HG03139 (cell line): Measurements from ENCODE around the gene UGT1A8.
"Not testable (repeated sequence)": the region's sequence is repeated elsewhere in the genome, so short reads cannot be mapped to it uniquely, and the experiment has no call there.

ENCODE experiments used
- ATAC-seq: cut with Tn5 transposase; IDR thresholded peaks from one replicate; pipeline ENCODE4 v1.9.1; 2021; ENCODE audit not compliant: unreplicated experiment

The UGT1A8 gene

DNA sequence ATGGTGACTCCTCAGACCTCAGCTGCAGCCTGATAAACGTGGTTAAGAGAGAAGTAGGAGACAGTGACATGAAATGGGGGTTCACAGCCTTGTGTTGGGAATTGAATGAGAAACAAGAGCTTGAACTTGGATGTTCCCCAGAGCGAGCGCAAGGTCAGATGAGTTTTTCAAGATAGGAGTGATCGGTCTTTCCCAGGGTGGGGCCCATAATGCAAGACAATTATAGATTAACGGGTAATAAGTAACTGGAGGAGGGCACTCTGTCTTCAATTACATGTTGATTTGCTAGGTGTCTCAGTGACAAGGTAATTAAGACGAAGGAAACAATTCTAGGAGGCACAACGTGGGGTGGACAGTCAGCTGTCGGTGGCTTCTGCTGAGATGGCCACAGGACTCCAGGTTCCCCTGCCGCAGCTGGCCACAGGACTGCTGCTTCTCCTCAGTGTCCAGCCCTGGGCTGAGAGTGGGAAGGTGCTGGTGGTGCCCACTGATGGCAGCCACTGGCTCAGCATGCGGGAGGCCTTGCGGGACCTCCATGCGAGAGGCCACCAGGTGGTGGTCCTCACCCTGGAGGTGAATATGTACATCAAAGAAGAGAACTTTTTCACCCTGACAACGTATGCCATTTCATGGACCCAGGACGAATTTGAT lies 95.3 kb downstream of the UGT1A8 start, which contains the start of gene UGT1A5:
Gene UGT1A5, plus strand, starts transcription at position 297 of the 651 bp plus-strand sequence. Its CDS starts 85 bp downstream, at position 382.
- no peak for ATAC-seq

DNA sequence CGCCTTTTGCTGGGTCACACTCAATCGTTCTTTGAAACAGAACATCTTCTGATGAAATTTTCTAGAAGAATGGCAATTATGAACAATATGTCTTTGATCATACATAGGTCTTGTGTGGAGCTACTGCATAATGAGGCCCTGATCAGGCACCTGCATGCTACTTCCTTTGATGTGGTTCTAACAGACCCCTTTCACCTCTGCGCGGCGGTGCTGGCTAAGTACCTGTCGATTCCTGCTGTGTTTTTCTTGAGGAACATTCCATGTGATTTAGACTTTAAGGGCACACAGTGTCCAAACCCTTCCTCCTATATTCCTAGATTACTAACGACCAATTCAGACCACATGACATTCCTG lies 95.8 kb downstream of the UGT1A8 start:
- ATAC-seq: no peak

DNA sequence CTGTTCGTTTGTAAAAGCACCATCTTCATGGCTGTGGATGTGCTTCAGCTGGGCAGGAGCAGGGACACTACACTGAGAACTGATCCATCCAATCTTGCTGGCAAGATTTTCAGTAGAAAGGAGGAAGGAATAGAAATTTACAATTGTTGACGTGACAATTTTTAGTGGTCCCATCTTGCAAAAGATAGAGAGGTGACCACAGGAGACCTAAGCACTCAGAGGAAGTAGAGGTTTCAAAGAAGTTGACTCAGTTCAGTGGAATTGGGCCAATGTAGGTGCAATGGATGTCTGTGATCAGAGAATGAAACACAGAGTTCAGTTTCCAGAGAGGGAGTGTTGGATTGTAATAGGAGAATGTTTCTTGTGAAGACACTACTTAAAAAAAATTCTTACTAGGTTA lies 96.7 kb downstream of the UGT1A8 start:
- ATAC-seq: no peak

DNA sequence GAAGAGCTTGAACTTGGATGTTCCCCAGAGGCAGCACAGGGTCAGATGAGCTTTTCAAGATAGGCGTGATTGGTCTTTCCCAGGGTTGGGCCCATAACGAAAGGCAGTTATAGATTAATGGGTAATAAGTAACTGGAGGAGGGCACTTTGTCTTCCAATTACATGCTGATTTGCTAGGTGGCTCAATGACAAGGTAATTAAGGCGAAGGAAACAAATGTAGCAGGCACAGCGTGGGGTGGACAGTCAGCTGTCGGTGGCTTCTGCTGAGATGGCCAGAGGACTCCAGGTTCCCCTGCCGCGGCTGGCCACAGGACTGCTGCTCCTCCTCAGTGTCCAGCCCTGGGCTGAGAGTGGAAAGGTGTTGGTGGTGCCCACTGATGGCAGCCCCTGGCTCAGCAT lies 101.1 kb downstream of the UGT1A8 start, which contains the start of gene UGT1A4:
Gene UGT1A4, plus strand, starts transcription at position 185 of the 400 bp plus-strand sequence. Its CDS starts 85 bp downstream, at position 270.
- no peak for ATAC-seq

DNA sequence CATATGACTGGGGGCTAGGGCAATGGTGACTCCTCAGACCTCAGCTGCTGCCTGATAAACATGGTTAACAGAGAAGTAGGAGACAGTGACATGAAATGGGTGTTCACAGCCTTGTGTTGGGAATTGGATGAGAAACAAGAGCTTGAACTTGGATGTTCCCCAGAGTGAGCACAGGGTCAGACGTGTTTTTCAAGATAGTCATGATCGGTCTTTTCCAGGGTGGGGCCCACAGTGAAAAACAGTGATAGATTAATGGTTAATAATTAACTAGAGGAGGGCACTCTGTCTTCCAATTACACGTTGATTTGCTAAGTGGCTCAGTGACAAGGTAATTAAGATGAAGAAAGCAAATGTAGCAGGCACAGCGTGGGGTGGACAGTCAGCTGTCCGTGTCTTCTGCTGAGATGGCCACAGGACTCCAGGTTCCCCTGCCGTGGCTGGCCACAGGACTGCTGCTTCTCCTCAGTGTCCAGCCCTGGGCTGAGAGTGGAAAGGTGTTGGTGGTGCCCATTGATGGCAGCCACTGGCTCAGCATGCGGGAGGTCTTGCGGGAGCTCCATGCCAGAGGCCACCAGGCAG lies 111.4 kb downstream of the UGT1A8 start, which contains the start of gene UGT1A3:
Gene UGT1A3, plus strand, starts transcription at position 320 of the 579 bp plus-strand sequence. Its CDS starts 85 bp downstream, at position 405.
- no peak for ATAC-seq

DNA sequence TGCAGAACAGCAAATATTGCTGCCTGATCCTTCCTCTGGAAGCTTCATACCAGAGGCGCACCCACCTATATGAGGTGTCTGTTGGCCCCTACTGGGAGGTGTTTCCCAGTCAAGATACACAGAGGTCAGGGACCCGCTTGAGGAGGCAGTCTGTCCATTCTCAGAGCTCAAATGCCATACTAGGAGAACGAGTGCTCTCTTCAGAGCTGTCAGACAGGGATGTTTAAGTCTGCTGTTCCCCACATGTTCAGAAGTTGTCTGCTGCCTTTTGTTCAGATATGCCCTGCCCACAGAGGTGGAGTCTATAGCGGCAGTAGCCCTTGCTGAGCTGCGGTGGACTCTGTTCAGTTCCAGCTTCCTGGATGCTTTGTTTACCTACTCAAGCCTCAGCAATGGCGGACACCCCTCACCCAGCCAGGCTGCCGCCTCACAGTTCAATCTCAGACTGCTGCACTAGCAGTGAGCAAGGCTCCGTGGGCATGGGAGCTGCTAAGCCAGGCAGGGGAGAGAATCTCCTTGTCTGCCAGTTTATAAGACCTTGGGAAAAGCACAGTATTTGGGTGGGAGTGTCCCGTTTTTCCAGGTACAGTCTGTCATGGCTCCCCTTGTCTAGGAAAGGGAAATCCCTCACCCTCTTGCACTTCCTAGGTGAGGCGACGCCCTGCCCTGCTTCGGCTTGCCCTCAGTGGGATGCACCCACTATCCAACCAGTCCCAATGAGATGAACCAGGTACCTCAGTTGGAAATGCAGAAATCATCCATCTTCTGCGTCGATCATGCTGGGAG lies 119.6 kb downstream of the UGT1A8 start:
- ATAC-seq: not testable (repeated sequence)

DNA sequence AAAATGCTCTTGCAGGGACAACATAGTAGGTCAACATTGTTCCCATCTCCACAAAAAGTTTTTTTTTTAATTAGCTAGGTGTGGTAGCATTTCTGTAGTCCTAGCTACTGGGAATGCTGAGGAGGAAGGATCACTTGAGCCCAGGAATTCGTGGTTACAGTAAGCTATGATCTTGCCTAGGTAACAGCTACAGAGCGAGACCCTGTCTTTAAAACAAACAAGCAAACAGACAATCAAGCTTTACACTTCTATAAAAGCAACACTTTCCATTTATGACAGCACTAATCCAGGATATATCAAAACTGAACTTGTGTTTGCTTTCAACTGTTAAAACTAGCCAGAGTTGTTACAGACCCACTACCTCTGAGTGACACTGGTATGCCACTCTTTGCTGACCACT lies 123.4 kb downstream of the UGT1A8 start:
- ATAC-seq: no peak

DNA sequence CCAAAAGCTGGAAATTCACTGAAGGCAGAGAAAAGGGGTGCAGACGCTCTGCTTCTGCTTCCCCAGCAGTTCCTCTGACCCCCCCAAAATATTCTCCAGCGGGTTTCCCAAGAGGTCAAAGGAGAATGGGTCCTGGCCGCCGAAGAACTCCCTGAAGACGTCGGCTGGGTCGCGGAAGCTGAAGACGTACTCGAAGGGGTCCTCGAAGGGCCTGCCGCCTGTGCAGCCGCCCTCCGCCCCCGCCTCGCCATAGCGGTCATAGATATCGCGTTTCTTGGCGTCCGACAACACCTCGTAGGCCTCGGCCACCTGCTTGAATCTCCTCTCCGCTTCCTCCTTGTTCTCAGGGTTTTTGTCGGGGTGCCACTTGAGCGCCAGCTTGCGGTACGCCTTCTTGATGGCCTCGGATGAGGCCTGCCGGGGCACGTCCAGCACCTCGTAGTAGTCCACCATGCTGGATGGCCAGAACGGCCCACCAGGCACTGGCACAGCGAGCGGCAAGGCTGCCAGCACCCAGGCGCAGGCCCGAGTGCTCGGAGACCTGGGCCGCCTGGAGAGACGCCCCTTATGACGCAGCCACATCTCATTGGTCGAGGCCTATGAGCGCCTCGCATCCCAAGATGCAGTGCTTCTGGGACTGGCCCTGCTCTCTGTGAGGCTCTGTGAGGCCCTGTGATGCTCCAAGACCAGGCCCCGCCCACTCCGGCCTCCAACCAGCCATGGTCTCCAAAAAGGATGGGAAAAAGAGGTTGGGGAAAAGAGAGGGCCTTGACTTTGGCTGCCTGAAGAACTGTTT lies 126.2 kb downstream of the UGT1A8 start:
- ATAC-seq: no peak

DNA sequence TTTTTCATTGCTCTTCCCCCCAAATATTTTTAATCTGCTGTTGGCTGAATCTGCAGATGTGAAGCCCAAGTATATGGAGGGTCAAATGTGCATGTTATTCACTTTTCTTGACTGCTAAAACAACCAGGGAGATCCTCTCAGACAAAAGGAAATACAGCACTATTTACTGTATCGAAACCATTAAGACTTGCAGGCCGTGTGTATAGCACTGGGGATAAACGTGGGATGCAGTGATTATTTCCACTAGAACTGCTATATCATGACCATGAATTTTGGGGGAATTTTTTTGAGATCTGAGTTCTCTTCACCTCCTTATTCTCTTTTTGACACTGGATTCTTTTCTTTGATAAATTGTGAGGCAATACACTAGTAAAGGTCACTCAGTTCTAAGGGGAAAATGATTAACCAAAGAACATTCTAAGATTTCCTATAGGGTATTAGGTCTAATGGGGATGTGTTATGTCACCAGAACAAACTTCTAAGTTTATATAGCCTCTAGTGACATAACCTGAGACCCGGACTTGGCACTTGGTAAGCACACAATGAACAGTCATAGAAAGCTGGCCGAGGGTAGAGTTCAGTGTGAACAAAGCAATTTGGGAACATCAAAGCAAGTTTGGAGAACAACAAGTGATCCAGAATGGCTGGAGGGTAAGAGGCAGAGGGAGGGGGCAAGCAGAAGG lies 127.8 kb downstream of the UGT1A8 start:
- no peak for ATAC-seq

DNA sequence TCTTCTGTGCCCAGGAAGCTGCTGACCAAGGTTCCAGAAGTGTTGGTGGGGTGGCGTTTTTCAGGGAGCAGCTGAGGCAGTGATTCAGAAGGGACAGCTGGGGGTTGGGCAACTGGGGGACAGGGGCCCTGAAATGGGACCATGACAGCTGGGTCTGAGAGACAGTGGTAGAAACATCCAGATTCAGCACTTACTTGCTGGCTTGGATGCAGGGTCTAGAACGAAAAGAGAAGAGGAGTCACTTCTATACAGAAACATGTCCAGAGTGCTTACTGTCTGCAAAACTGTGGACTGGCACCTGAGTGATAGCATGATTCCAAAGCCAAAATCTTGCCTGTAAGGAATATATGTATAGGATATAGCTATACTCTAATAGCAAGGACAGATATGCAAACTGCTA lies 128.4 kb downstream of the UGT1A8 start:
- ATAC-seq: not testable (repeated sequence)

DNA sequence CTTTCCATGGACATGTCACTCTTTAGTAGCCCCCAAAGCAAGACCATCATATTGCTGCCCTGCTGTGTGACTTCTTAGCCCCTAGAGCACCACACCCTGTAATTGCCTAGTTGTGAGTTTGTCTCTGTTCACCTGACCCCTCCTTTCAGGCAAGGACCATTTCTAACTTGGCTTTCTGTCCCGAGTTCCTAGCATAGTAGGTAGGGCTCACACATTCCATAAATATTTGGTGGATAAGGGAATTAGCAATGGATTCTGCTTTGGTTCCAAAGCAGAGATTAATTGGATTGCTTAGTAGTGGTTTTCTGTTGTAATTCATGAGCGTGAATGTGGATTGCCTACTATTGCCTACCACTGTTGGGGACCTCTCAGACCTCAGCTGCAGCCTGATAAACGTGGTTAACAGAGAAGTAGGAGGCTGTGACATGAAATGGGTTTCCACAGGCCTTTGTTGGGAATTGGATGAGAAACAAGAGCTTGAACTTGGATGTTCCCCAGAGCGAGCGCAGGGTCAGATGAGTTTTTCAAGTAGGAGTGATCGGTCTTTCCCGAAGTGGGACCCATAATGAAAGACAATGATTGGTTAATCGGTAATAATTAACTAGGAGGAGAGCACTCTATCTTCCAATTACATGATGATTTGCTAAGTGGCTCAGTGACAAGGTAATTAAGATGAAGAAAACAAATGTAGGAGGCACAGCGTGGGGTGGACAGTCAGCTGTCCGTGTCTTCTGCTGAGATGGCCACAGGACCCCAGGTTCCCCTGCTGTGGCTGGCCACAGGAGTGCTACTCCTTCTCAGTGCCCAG lies 129.2 kb downstream of the UGT1A8 start:
- no peak for ATAC-seq

DNA sequence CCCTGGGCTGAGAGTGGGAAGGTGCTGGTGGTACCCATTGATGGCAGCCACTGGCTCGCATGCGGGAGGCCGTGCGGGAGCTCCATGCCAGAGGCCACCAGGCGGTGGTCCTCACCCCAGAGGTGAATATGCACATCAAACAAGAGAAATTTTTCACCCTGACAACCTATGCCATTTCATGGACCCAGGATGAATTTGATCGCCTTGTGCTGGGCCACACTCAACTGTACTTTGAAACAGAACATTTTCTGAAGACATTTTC lies 129.8 kb downstream of the UGT1A8 start:
- no peak for ATAC-seq

DNA sequence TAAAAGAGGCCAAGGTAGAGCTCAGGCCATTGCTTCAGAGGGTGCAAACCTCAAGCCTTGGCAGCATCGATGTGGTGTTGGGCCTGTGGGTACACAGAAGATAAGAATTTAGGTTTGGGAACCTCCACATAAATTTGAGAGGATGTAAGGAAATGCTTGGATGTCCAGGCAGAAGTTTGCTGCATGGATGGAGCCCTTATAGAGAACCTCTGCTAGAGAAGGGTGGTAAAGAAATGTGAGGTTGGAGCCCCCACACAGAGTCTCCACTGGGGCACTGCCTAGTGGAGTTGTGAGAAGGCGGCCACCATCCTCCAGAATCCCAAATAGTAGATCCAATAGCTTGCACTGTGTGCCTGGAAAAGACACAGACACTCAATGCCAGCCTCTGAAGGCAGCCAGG lies 133.3 kb downstream of the UGT1A8 start:
- not testable (repeated sequence) for ATAC-seq

DNA sequence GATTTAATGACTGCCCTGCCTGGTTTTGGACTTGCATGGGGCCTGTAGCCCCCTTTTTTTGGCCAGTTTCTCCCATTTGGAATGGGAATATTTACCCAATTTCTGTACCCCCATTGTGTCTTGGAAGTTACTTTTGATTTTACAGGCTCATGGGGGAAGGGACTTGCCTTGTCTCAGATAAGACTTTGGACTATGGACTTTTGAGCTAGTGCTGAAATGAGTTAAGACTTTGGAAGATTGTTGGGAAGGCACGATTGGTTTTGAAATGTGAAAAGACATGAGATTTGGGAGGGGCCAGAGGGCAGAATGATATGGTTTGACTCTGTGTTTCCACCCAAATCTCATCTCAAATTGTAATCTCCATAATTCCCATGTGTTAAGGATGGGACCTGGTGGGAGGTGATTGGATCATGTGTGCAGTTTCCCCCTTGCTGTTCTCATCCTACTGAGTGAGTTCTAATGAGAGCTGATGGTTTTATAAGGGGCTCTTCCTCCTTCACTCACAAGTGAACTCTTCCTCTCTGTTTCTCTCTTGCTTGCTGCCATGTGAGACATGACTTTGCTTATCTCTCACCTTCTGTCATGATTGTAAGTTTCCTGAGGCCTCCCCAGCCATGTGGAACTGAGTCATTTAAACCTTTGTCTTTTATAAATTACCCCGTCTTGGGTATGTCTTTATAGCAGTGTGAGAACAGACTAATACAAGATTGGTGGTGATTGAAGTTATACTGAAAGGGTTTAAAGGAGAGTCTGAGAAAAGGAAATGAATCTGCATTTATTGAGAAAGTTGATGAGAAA lies 134.0 kb downstream of the UGT1A8 start:
- ATAC-seq: not testable (repeated sequence)

DNA sequence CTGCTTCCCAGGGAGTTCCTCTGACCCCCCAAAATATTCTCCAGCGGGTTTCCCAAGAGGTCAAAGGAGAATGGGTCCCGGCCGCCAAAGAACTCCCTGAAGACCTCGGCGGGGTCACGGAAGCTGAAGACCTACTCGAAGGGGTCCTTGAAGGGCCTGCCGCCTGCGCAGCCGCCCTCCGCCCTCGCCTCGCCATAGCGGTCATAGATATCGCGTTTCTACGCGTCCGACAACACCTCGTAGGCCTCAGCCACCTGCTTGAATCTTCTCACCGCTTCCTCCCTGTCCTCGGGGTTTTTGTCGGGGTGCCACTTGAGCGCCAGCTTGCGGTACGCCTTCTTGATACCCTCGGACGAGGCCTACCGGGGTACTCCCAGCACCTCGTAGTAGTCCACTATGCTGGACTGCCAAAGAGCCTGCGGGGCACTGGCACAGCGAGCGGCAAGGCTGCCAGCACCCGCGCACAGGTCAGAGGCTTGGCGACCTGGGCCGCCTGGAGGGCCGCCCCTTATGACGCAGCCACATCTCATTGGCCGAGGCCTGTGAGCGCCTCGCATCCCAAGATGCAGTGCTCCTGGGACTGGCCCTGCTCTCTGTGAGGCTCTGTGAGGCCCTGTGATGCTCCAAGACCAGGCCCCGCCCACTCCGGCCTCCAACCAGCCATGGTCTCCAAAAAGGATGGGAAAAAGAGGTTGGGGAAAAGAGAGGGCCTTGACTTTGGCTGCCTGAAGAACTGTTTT lies 137.6 kb downstream of the UGT1A8 start:
- no peak for ATAC-seq

DNA sequence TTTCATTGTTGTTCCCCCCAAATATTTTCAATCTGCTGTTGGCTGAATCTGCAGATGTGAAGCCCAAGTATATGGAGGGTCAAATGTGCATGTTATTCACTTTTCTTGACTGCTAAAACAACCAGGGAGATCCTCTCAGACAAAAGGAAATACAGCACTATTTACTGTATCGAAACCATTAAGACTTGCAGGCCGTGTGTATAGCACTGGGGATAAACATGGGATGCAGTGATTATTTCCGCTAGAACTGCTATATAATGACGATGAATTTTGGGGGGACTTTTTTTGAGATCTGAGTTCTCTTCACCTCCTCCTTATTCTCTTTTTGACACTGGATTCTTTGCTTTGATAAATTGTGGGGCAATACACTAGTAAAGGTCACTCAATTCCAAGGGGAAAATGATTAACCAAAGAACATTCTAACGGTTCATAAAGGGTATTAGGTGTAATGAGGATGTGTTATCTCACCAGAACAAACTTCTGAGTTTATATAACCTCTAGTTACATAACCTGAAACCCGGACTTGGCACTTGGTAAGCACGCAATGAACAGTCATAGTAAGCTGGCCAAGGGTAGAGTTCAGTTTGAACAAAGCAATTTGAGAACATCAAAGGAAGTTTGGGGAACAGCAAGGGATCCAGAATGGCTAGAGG lies 139.1 kb downstream of the UGT1A8 start:
- no peak for ATAC-seq

DNA sequence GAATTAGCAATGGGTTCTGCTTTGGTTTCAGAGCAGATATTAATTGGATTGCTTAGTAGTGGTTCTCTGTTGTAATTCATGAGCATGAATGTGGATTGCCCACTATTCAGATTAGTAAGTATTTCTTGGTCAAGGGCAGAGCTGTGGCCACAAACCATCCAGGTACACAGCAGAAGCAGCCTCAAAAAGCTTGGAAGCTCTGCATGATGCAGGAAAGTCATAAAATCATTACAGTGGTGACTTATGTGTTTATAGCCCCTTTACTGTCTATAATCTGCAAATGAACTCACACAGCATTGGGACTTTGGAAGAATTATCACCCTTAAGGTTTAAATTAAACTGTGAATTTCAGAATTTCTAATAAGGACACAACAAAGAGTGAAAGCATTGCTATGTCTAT lies 140.7 kb downstream of the UGT1A8 start:
- no peak for ATAC-seq

DNA sequence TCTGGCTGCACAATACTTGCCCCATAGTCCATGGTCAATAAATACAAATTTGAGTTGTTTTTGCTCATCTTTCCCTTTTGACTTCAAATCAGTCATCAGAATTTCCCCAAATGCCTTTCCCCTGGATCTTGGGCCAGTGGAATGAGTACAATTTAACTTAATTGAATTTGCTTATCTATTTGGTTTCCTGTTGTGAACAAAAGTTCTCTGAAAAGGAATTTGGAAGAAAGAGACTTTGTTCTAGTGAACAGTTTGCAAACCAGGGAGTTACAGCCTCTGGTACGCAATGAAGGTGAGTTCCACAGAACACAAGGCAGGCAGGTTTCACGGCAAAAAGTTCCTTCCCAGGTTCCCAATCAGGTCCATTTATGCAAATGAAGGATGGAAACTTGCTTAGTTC lies 141.4 kb downstream of the UGT1A8 start:
- no peak for ATAC-seq
